Upper lobe of left lung (tissue), 4 donors: ENCODE results near the gene UBE2I.

Experiments used
- CTCF ChIP-seq, 6 experiments: fragments of 450-650 bp in 4 of 6; fragments of 200-600 bp in 2 of 6; sonication (generic) in 2 of 6; IDR thresholded peaks; one replicate each; pipeline ENCODE4 v1.5.1; 2016 to 2019; ENCODE audit warnings: antibody characterized with exemption in 6 of 6
- POLR2A ChIP-seq, 4 donors: fragments of 450-650 bp; IDR thresholded peaks; one replicate each; pipeline ENCODE4 v1.5.1; 2016 to 2017; ENCODE audit warnings: antibody characterized with exemption in 4 of 4, mild to moderate bottlenecking in 2 of 4
- POLR2AphosphoS5 ChIP-seq, 2 donors: sonication (generic); formaldehyde crosslinking; IDR thresholded peaks; one replicate each; pipeline ENCODE4 v1.5.1; 2017; ENCODE audit warnings: antibody characterized with exemption in 2 of 2

- no peak for TF ChIP-seq POLR2AphosphoS5 (IDR thresholded peaks at IDR 0.05)
- TF ChIP-seq CTCF (IDR thresholded peaks at IDR 0.05), result no peak
- TF ChIP-seq POLR2A (IDR thresholded peaks at IDR 0.05), result no peak
These were observed 18.4 kb upstream of the UBE2I start for GRCh38 chr16:1290860-1291575.
